GOT3 (cell line): ENCODE data around the gene CHPF.
A peak's percentile ranks its signal among the peaks of the same experiment; 100 is the strongest.

ENCODE experiments used
- DNase-seq: peaks from one replicate; lab custom pipeline; 2025; ENCODE audit warnings: mixed read lengths; lab: John Stamatoyannopoulos, UW

CHPF gene, protein sequence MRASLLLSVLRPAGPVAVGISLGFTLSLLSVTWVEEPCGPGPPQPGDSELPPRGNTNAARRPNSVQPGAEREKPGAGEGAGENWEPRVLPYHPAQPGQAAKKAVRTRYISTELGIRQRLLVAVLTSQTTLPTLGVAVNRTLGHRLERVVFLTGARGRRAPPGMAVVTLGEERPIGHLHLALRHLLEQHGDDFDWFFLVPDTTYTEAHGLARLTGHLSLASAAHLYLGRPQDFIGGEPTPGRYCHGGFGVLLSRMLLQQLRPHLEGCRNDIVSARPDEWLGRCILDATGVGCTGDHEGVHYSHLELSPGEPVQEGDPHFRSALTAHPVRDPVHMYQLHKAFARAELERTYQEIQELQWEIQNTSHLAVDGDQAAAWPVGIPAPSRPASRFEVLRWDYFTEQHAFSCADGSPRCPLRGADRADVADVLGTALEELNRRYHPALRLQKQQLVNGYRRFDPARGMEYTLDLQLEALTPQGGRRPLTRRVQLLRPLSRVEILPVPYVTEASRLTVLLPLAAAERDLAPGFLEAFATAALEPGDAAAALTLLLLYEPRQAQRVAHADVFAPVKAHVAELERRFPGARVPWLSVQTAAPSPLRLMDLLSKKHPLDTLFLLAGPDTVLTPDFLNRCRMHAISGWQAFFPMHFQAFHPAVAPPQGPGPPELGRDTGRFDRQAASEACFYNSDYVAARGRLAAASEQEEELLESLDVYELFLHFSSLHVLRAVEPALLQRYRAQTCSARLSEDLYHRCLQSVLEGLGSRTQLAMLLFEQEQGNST

GRCh38 chr2:219543596-219544358 lies at the start of gene CHPF, which contains the start of gene TMEM198:
CHPF (minus strand) TSS chr2:219543809; CDS start chr2:219543538, 271 bp downstream.
TMEM198 (plus strand) TSS chr2:219544028; CDS start chr2:219544728, 700 bp downstream.
- DNase-seq: peak; percentile 94

GRCh38 chr2:219593154-219593553 lies 49.5 kb upstream of the CHPF start:
- DNase-seq: no peak

DNA sequence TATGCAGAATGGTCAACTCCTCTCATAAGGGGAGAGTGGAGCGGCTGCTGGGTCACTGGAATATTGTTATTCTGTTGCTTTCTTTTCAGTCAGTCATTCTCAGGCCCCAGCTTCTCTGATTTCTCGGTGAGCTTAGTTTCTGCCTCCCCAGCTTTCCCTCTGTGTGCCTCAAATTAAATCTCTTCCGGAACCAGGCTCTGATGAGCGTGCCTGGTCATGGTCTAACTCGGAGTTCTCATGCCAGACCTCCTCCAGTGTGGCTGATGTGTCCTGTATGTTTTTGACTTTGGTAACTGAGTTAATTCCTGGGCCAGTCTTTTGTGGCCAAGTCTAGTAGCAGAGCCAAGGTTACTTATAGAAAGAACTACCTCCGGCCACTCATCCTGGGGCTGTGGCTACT lies 49.1 kb upstream of the CHPF start:
- DNase-seq: no peak

GRCh38 chr2:219591091-219591490 lies 47.5 kb upstream of the CHPF start:
- no peak for DNase-seq

DNA sequence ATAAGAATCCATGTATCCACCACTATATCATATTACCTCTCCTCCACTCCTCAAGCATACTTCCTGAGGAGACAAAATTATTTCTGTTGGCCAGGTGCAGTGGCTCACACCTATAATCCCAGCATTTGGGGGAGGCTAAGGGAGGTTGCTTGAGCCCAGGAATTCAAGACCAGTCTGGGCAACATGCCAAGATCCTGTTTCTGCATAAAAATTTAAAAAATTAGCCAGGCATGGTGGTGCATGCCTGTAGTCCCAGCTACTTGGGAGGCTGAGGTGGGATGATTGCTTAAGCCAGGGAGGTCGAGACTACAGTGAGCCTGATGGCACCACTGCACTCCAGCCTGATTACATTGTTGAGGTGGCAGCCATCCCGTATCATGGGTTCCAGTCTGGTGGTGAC lies 37.7 kb upstream of the CHPF start:
- DNase-seq: no peak

DNA sequence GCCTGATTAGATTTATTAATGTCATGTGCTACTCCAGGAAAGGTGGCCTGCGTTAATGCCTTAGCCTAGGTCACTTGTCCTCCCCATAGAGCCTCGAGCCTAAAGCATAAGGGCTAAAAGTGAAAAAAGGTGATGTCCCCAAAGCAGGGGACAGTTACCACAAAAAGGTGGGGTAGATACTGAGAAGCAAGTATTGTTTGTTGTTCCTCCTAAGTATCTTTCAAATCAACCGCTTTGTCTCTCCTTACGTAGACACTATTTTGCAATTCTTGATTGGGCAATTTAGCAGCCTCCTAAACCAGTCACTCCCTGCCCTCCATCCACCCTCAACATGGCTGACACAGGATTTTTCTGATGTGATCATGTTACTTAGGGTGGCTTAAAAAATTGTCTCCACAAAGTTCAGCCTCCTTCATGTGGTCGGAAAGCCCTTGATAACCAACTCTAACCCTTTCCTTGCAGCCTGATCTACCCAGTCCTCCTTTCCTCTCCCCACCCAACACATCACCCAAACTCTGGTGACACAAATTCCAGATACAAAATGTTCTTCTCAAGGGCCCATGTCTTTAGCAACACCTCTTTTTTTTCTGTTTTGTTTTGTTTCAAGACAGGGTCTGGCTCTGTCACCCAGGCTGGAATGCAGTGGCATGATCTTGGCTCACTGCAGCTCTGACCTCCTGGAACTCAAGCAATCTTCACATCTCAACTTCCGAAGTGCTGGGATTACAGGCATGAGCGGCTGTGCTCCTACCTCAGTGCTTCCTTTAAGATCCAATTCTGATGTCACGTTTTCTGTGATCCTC lies 35.4 kb upstream of the CHPF start:
- DNase-seq: no peak

DNA sequence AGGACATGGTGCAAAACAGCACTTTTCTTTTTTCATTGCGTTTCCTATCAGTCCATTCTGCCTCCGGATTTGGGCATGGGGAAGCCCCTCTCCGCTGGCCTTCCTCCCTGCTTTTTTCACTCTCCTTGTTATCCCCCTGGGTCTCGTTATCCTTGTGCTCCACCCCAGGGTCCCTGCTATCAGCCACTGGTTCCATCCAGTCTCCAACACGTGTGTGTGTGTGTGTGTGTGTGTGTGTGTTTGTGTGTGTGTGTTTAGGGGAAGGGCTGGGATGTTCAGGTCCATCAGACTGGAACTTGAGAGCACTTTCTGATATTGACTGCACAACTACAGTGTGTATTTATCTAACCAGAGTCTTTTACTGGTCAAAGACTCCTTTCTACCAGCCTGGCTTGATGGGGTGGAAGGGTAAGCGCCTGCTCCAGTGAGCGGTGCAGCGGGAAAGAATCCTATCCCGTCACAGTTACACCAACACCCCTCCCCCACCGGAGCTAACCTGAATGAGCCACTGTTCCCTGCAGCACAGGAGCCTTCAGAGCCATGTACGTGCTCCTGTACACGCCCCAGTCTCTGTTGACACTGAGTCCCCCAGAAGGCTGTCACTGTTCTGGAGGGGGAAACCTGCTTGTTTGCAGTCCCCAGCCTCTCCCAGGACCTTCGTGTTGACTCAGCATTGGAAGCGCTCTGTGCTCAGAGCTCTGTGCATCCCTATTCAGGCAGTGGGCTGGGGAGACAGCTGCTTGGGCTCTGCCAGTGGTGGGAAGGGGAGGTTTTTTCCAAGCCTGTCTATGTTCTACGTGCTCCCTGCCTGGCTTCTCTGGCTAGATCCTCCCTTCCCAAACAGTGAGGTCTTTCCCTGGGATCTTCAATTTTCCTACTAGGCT lies 33.1 kb upstream of the CHPF start:
- DNase-seq: no peak

- DNase-seq: no peak
These were observed 32.2 kb upstream of the CHPF start for GRCh38 chr2:219575566-219576504.

DNA sequence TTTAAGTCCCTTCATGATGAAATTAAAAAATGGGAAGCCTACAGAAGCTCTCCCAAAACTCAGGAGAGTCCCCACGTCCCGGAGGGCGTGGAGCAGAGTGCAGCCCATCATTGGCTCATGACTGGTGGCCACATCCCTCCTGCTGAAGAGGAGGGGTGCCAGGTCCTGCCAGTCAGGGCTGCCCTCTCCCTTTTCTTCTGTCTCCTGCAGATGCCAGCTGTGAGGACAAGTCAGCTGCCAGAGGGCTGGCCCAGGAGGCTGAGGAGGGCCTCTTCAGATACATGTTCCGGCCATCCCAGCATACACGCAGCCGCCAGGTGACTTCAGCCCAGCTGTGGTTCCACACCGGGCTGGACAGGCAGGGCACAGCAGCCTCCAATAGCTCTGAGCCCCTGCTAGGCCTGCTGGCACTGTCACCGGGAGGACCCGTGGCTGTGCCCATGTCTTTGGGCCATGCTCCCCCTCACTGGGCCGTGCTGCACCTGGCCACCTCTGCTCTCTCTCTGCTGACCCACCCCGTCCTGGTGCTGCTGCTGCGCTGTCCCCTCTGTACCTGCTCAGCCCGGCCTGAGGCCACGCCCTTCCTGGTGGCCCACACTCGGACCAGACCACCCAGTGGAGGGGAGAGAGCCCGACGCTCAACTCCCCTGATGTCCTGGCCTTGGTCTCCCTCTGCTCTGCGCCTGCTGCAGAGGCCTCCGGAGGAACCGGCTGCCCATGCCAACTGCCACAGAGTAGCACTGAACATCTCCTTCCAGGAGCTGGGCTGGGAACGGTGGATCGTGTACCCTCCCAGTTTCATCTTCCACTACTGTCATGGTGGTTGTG lies 31.1 kb upstream of the CHPF start:
- no peak for DNase-seq

- no peak for DNase-seq
These were observed 29.6 kb upstream of the CHPF start for GRCh38 chr2:219573166-219573565.

DNA sequence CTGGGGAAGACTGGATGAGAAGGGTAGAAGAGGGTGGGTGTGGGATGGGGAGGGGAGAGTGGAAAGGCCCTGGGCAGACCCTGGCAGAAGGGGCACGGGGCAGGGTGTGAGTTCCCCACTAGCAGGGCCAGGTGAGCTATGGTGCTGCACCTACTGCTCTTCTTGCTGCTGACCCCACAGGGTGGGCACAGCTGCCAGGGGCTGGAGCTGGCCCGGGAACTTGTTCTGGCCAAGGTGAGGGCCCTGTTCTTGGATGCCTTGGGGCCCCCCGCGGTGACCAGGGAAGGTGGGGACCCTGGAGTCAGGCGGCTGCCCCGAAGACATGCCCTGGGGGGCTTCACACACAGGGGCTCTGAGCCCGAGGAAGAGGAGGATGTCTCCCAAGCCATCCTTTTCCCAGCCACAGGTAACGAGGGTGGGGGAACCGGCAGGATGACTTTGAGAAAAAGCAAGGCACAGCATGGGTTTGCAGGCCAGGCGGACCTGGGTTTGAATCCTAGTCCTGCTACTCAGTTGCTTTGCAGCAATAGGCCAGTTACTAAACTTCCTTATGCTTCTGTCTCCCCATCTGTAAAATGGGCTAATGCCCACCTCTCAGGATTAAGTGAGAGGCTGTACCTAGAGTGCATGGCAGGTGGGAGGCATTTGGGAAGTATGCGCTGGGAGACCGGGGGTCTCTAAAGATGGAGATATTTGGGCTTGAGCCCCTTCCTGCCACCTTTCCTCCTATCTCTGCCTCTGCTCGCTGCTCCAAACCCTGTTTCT lies 28.8 kb upstream of the CHPF start, which contains the start of gene INHA:
TSS of gene INHA (plus strand) at position 74 of the 765 bp plus-strand sequence. CDS start at position 139, 65 bp downstream.
- DNase-seq: no peak

GRCh38 chr2:219571311-219572236 lies 28.0 kb upstream of the CHPF start, which contains the start of gene OBSL1:
OBSL1 (minus strand) TSS chr2:219571539; CDS start chr2:219571232, 307 bp downstream.
- DNase-seq: no peak

- DNase-seq: no peak
These were observed 27.3 kb upstream of the CHPF start for GRCh38 chr2:219570924-219571310.

DNA sequence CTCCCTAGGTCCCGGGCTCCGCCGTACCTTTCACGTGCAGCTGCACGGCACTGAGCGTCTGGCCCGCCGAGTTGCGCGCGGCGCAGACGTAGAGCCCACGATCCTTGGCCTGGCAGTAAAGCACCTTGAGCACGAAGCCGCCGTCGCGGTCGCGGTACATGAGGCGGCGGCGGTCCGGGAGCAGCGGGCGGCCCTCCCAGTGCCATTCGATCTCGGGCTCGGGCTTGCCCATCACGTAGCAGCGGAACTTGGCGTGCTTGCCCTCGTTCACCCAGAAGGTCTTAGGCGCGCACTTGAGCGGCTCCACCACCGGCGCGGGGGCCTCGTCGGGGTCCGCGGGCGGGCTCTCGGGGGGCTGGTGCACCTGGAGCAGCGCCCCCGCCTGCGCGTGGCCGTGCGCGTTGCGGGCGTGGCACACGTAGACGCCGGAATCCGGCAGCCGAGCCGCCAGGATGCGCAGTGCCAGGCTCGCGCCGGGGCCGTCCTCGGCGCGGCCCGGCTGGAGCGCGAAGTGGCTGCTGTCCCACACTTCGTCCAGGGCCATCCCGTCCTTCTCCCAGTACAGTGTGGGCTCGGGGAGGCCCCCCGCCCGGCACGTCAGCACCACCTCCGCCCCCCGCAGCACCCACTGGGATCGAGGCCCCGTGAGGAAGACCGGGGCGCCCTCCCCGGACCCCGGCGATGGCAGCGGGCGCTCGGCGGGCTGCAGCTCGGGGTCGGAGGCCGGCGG lies 26.8 kb upstream of the CHPF start:
- DNase-seq: no peak

DNA sequence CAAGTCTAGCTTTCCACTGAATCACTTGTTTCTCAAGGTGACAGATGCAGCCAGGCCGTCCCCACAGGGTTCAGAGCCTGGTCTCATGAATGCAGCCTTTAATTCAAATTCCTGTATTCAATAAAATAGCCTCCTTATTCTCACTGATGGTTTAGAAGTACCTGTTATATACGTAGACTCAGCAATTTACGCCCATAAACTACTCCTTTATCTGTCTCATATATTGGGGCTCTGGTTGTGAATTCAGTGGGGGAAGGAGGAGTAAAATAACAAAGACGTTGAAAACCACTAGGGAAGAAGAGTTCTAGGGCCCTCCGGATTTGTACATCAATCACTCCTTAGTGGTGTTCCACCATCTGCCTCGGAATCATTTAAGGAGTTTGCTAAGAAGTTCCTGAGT lies 26.0 kb upstream of the CHPF start:
- DNase-seq: no peak

GRCh38 chr2:219569041-219569440 lies 25.4 kb upstream of the CHPF start:
- no peak for DNase-seq
